K562 treated with DMSO at 1 percent for 24 hours (cell line): ENCODE data around the gene PACS2. TPM values are rescaled to one million over a fixed set of nuclear protein-coding genes. Genes with fewer than 3 reads are reported as not detected.

Source experiments
- total RNA-seq: library from RNA; unstranded; fragments of 300-600 nt; gene quantifications from 2 replicates; pipeline ENCODE4 v1.2.3, GENCODE V29; 2022; ENCODE audit warnings: low read depth; ENCODE audit not compliant: insufficient read depth

Gene PACS2
- total RNA-seq: 26.2 and 33.9 TPM in 2 replicates

GRCh38 chr14:105314287-105315200 lies at the start of gene PACS2:
TSS of gene PACS2 (plus strand) at chr14:105314748. CDS start at chr14:105314919, 171 bp downstream.

DNA sequence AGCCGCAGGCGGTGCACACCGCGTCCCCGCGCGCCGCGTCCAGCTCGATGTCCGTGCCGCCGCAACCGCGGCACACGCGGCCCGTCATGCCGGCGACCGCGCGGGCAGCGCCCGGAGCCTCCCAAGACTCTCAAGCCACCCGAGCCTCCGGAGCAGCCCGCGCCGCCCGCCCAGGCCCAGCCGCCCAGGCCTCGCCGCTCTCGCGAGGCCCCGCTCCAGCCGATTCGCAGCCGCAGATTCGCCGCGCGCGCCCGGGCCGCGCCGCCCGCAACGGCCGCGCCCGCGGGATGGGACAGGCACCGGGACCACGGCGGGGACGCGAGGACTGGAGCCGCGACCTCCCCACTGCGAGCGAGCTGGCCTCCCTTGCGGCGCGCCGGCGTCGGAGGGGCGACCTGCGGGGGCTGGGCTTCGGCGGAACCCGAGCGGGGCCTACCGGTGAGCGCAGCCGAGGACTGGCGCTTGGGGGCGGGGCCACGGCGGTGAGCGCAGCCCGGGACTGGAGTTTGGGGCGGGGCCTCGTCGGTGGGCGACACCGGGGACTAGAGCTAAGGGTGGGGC lies 13.9 kb upstream of the PACS2 start, which contains the start of gene BRF1:
BRF1 (minus strand) TSS at position 460 of the 561 bp plus-strand sequence; CDS start at position 88, 372 bp downstream.

GRCh38 chr14:105398044-105398725 lies 83.6 kb downstream of the PACS2 start, which contains the start of gene TEX22:
TSS of gene TEX22 (plus strand) at chr14:105398538. CDS start at chr14:105399341, 803 bp downstream.

DNA sequence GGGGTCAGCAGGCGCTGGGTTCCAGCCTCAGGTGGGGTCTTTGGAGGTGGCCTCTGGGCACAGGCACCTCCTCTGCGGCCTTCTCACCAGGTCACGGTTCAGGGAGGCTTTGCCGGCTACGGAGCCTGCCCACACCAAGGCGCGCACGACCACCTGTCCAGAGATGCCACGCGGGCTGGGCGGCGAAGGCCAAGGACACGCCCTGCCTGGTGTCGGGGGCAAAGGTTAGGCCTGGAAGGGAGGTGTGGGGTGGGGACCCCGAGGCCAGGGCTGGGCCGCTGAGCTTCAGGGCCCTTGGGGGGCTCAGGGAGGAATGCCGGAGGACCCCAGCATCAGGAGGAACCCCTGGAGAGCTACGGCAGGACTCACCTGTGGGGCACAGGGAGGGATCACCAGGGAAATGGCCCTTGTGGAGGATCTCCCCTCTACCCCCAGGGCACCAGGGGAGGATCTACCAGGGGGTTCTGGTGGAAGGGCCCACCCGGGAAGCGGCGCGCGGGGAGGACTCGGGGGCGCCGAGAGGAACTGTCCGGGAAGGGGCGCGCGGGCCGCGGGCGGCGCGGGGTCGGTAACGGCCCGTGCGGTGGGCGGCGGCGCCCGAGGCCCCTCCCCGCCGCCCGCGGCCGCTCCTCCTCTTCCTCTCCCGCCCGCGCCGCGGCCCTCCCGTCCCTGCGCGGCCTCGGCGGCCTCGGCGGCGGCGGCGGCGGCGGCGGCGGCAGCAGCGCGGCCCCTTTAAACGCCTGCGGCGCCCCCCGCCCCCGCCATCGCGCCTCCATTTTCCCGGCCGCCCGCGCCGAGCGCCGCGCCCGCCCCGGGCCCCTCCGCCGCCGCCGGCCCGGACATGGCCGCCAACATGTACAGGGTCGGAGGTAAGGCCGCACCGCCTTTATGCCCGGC lies 104.9 kb downstream of the PACS2 start, which contains the start of gene MTA1:
MTA1 (plus strand) TSS at position 633 of the 897 bp plus-strand sequence; CDS start at position 842, 209 bp downstream.

Other genes with a start within 250 kb of the PACS2 start
- 2.7 and 3.0 TPM in 2 replicates for gene GPR132, start 249.3 kb upstream of the PACS2 start, total RNA-seq
- gene JAG2, start 146.0 kb upstream of the PACS2 start, total RNA-seq: 10.1 and 11.9 TPM in 2 replicates
- gene NUDT14, start 133.4 kb upstream of the PACS2 start, total RNA-seq: 31.7 and 38.6 TPM in 2 replicates
- not detected in 2 replicates for gene BTBD6, start 66.2 kb upstream of the PACS2 start, total RNA-seq
- gene BRF1, start 13.7 kb upstream of the PACS2 start, total RNA-seq: 33.4 and 35.6 TPM in 2 replicates
- gene TEX22, start 83.8 kb downstream of the PACS2 start, total RNA-seq: 0.72 and 1.2 TPM in 2 replicates
- 52.9 and 65.7 TPM in 2 replicates for gene MTA1, start 105.1 kb downstream of the PACS2 start, total RNA-seq
- 2.7 and 6.1 TPM in 2 replicates for gene CRIP2, start 160.1 kb downstream of the PACS2 start, total RNA-seq
- not detected in 2 replicates for gene CRIP1, start 172.1 kb downstream of the PACS2 start, total RNA-seq
- gene TEDC1, start 176.5 kb downstream of the PACS2 start, total RNA-seq: 35.6 and 38.7 TPM in 2 replicates
- gene TMEM121, start 211.8 kb downstream of the PACS2 start, total RNA-seq: 0.56 and 0.61 TPM in 2 replicates